Mesenchymal stem cell (in vitro differentiated cells and primary cell): ENCODE measurements around the gene NUCB1. TPM values are rescaled to one million over a fixed set of nuclear protein-coding genes. Genes with fewer than 3 reads are reported as not detected.

Source experiments
- DNase-seq: peaks from one replicate; pipeline ENCODE4 v3.0.0-alpha.2; 2013
- H2AFZ ChIP-seq: one replicate; pipeline ENCODE4 v1.6.1; 2013; ENCODE audit warnings: low read depth, mild to moderate bottlenecking, control low read depth, inconsistent platforms, low read length, moderate library complexity
- H2AK5ac ChIP-seq: 2 replicates; pipeline ENCODE4 v1.6.1; 2013; ENCODE audit warnings: low read length, moderate library complexity, mild to moderate bottlenecking, inconsistent platforms; ENCODE audit not compliant: severe bottlenecking
- H2BK120ac ChIP-seq: one replicate; pipeline ENCODE4 v1.6.1; 2013; ENCODE audit warnings: low read depth, mild to moderate bottlenecking, inconsistent platforms, low read length, moderate library complexity
- H2BK12ac ChIP-seq, 2 experiments: one replicate each; pipeline ENCODE4 v1.6.1; 2013; ENCODE audit warnings: inconsistent platforms in 2 of 2, low read length in 2 of 2, mild to moderate bottlenecking in 2 of 2, moderate library complexity in 2 of 2, control low read depth in 1 of 2
- H2BK15ac ChIP-seq: one replicate; pipeline ENCODE4 v1.6.1; 2013; ENCODE audit warnings: mild to moderate bottlenecking, low read depth, inconsistent platforms; ENCODE audit not compliant: poor library complexity, severe bottlenecking
- H2BK5ac ChIP-seq: 2 replicates; pipeline ENCODE4 v1.6.1; 2013; ENCODE audit warnings: low read depth, mild to moderate bottlenecking, low read length, control low read depth, inconsistent platforms; ENCODE audit not compliant: poor library complexity, severe bottlenecking
- H3K14ac ChIP-seq, 2 experiments: one replicate each; pipeline ENCODE4 v1.6.1; 2013; ENCODE audit warnings: inconsistent platforms in 2 of 2, low read length in 2 of 2, control low read depth in 1 of 2, mild to moderate bottlenecking in 1 of 2, moderate library complexity in 1 of 2
- H3K18ac ChIP-seq, 2 experiments: one replicate each; pipeline ENCODE4 v1.6.1; 2013; ENCODE audit warnings: inconsistent platforms in 2 of 2, low read length in 2 of 2, control low read depth in 1 of 2, low read depth in 1 of 2, mild to moderate bottlenecking in 1 of 2
- H3K23ac ChIP-seq, 2 experiments: one replicate each; pipeline ENCODE4 v1.6.1; 2013; ENCODE audit warnings: inconsistent platforms in 2 of 2, low read length in 2 of 2, mild to moderate bottlenecking in 2 of 2, moderate library complexity in 2 of 2, control low read depth in 1 of 2
- H3K27ac ChIP-seq: 2 replicates; pipeline ENCODE4 v1.5.1; 2013; ENCODE audit warnings: mild to moderate bottlenecking, moderate library complexity, low read length, control low read depth, inconsistent platforms; ENCODE audit not compliant: poor library complexity, severe bottlenecking
- H3K27me3 ChIP-seq, 2 experiments: 2 replicates each; pipeline versions ENCODE4 v1.6.1 to v1.7.0; 2013; ENCODE audit warnings: low read length in 2 of 2, mild to moderate bottlenecking in 2 of 2, moderate library complexity in 2 of 2, control low read depth in 1 of 2, inconsistent platforms in 1 of 2; ENCODE audit not compliant: control insufficient read depth in 1 of 2, insufficient read depth in 1 of 2
- H3K36me3 ChIP-seq, 2 experiments: 2 replicates each; pipeline versions ENCODE4 v1.6.1 to v1.7.0; 2013; ENCODE audit warnings: low read length in 2 of 2, control low read depth in 1 of 2, inconsistent platforms in 1 of 2, low read depth in 1 of 2, mild to moderate bottlenecking in 1 of 2; ENCODE audit not compliant: insufficient read depth in 2 of 2, control insufficient read depth in 1 of 2
- H3K4ac ChIP-seq, 2 experiments: one replicate each; pipeline ENCODE4 v1.6.1; 2013; ENCODE audit warnings: inconsistent platforms in 2 of 2, low read length in 2 of 2, mild to moderate bottlenecking in 2 of 2, moderate library complexity in 2 of 2, control low read depth in 1 of 2, low read depth in 1 of 2
- H3K4me1 ChIP-seq: 2 replicates; pipeline ENCODE4 v1.6.1; 2013; ENCODE audit warnings: low read depth, low read length, control low read depth; ENCODE audit not compliant: control insufficient read depth, insufficient read depth
- H3K4me2 ChIP-seq: 2 replicates; pipeline ENCODE4 v1.6.1; 2013; ENCODE audit warnings: low read length, mild to moderate bottlenecking, inconsistent platforms; ENCODE audit not compliant: poor library complexity, severe bottlenecking
- H3K4me3 ChIP-seq, 2 experiments: 2 replicates each; pipeline versions ENCODE4 v1.5.1 to v1.7.0; 2013; ENCODE audit warnings: low read length in 2 of 2, mild to moderate bottlenecking in 2 of 2, control low read depth in 1 of 2, low read depth in 1 of 2; ENCODE audit not compliant: insufficient read depth in 1 of 2
- H3K79me1 ChIP-seq: replicated peaks from 2 replicates; pipeline ENCODE4 v1.6.1; 2013; ENCODE audit warnings: mild to moderate bottlenecking, control low read depth, low read length, inconsistent platforms; ENCODE audit not compliant: poor library complexity, severe bottlenecking
- H3K9ac ChIP-seq: 2 replicates; pipeline ENCODE4 v1.7.0; 2013; ENCODE audit warnings: mild to moderate bottlenecking, low read length, moderate library complexity
- H3K9me3 ChIP-seq: 2 replicates; pipeline ENCODE4 v1.7.0; 2013; ENCODE audit warnings: mild to moderate bottlenecking, low read length; ENCODE audit not compliant: control insufficient read depth
- H4K8ac ChIP-seq: one replicate; pipeline ENCODE4 v1.6.1; 2013; ENCODE audit warnings: inconsistent platforms, mild to moderate bottlenecking, low read length, moderate library complexity
- H4K91ac ChIP-seq: one replicate; pipeline ENCODE4 v1.6.1; 2013; ENCODE audit warnings: mild to moderate bottlenecking, low read length, inconsistent platforms
- WGBS: methylation state at CpG from one replicate; pipeline ENCODE4 v1.1.7; 2013; ENCODE audit warnings: mixed read lengths; 5-methylcytosine and 5-hydroxymethylcytosine counted together
- polyA plus RNA-seq, 2 experiments: library from polyadenylated mRNA; stranded (reverse); fragments of 200-250 nt; gene quantifications; one replicate each; pipeline ENCODE4 v1.2.3, GENCODE V29; 2013

Gene NUCB1
- 185 TPM for polyA plus RNA-seq (2013, experiment 1 of 2)
- 179 TPM for polyA plus RNA-seq (2013, experiment 2 of 2)

GRCh38 chr19:48899781-48900476 is at the start of gene NUCB1:
Gene NUCB1, plus strand, starts transcription at chr19:48900312. Its CDS starts 485 bp downstream, at chr19:48900797.
- H2AFZ ChIP-seq = peak within 1 kb of the TSS; percentile 53
- peak within 1 kb of the TSS in 1 of 2 experiments; percentile 49 for H3K23ac ChIP-seq
- WGBS = 8% methylated on average over 31 of the region's 34 CpGs
- peak within 1 kb of the TSS; percentile 92 for H3K27ac ChIP-seq
- H3K4me1 ChIP-seq = peaks cover 11% of the 10 kb centered on the region
- H2BK5ac ChIP-seq = no peak within 1 kb of the TSS
- peak within 1 kb of the TSS; percentile 32 to 59 for H2BK12ac ChIP-seq
- peak within 1 kb of the TSS; percentile 95 for H4K8ac ChIP-seq
- peak within 1 kb of the TSS; percentile 80 for H4K91ac ChIP-seq
- peak within 1 kb of the TSS; percentile 69 to 99 for H3K4me3 ChIP-seq
- DNase-seq = peak; percentile 99
- peak within 1 kb of the TSS; percentile 4 for H2AK5ac ChIP-seq
- peaks cover 0 to 5% of the 10 kb centered on the region in 2 experiments for H3K27me3 ChIP-seq
- peak within 1 kb of the TSS; percentile 42 for H2BK120ac ChIP-seq
- peak within 1 kb of the TSS; percentile 90 for H3K4me2 ChIP-seq
- H3K14ac ChIP-seq = peak within 1 kb of the TSS in 1 of 2 experiments; percentile 82
- peak within 1 kb of the TSS; percentile 96 for H3K9ac ChIP-seq
- peaks cover 23% of the 10 kb centered on the region for H3K79me1 ChIP-seq
- H3K36me3 ChIP-seq = peaks cover 16 to 22% of the 10 kb centered on the region in 2 experiments
- H3K4ac ChIP-seq = peak within 1 kb of the TSS; percentile 66 to 89
- H3K18ac ChIP-seq = peak within 1 kb of the TSS; percentile 76 to 88
- no peaks in the 10 kb centered on the region for H3K9me3 ChIP-seq
- H2BK15ac ChIP-seq = peak within 1 kb of the TSS; percentile 78

GRCh38 chr19:48852292-48852691 is 47.8 kb upstream of the NUCB1 start:
- Histone ChIP-seq H4K8ac (no peak overlapping the region), H3K18ac (no peak overlapping the region), H3K14ac (no peak overlapping the region), H3K4me1 (no peaks in the 10 kb centered on the region), H3K4me2 (no peak overlapping the region), H3K9ac (no peak overlapping the region), H2AFZ (no peak overlapping the region), H4K91ac (no peak overlapping the region), H3K23ac (no peak overlapping the region), H3K9me3 (no peaks in the 10 kb centered on the region), H2AK5ac (no peak overlapping the region), H3K27me3 (no peaks in the 10 kb centered on the region), H3K4me3 (no peak overlapping the region), H3K4ac (no peak overlapping the region), H2BK5ac (no peak overlapping the region), H3K36me3 (peaks cover 10 to 62% of the 10 kb centered on the region in 2 experiments), H2BK15ac (no peak overlapping the region), H2BK120ac (no peak overlapping the region), H2BK12ac (no peak overlapping the region), H3K27ac (no peak overlapping the region), H3K79me1 (no peaks in the 10 kb centered on the region)
- 96% methylated on average over 2 of the region's 4 CpGs for WGBS
- no peak for DNase-seq

- DNase-seq = no peak
- no peak overlapping the region for H3K14ac ChIP-seq
- no peak overlapping the region for H3K4ac ChIP-seq
- no peak overlapping the region for H2BK120ac ChIP-seq
- no peak overlapping the region for H2BK5ac ChIP-seq
- no peak overlapping the region for H3K4me2 ChIP-seq
- no peak overlapping the region for H4K8ac ChIP-seq
- no peak overlapping the region for H2AK5ac ChIP-seq
- no peaks in the 10 kb centered on the region for H3K9me3 ChIP-seq
- no peak overlapping the region for H3K4me3 ChIP-seq
- no peak overlapping the region for H3K23ac ChIP-seq
- H3K79me1 ChIP-seq = no peaks in the 10 kb centered on the region
- peaks cover 8 to 62% of the 10 kb centered on the region in 2 experiments for H3K36me3 ChIP-seq
- 93% methylated on average over 8 of the region's 8 CpGs for WGBS
- H2BK12ac ChIP-seq = no peak overlapping the region
- no peak overlapping the region for H4K91ac ChIP-seq
- H2AFZ ChIP-seq = no peak overlapping the region
- no peaks in the 10 kb centered on the region for H3K27me3 ChIP-seq
- no peak overlapping the region for H3K27ac ChIP-seq
- H3K9ac ChIP-seq = no peak overlapping the region
- no peak overlapping the region for H2BK15ac ChIP-seq
- H3K18ac ChIP-seq = no peak overlapping the region
- H3K4me1 ChIP-seq = no peaks in the 10 kb centered on the region
Observed at GRCh38 chr19:48853483-48853882, 46.6 kb upstream of the NUCB1 start.

- H2AK5ac ChIP-seq = no peak overlapping the region
- no peaks in the 10 kb centered on the region for H3K27me3 ChIP-seq
- WGBS = 92% methylated on average over 6 of the region's 7 CpGs
- H3K9me3 ChIP-seq = no peaks in the 10 kb centered on the region
- no peak overlapping the region for H4K91ac ChIP-seq
- H2BK12ac ChIP-seq = no peak overlapping the region
- no peak for DNase-seq
- H3K4me1 ChIP-seq = no peaks in the 10 kb centered on the region
- H2BK5ac ChIP-seq = no peak overlapping the region
- H2BK120ac ChIP-seq = no peak overlapping the region
- no peak overlapping the region for H3K4me3 ChIP-seq
- H3K36me3 ChIP-seq = peaks cover 12 to 62% of the 10 kb centered on the region in 2 experiments
- H4K8ac ChIP-seq = no peak overlapping the region
- no peak overlapping the region for H3K4ac ChIP-seq
- H3K79me1 ChIP-seq = no peaks in the 10 kb centered on the region
- H2AFZ ChIP-seq = no peak overlapping the region
- no peak overlapping the region for H3K18ac ChIP-seq
- H3K4me2 ChIP-seq = no peak overlapping the region
- no peak overlapping the region for H3K23ac ChIP-seq
- H3K9ac ChIP-seq = no peak overlapping the region
- no peak overlapping the region for H3K27ac ChIP-seq
- no peak overlapping the region for H2BK15ac ChIP-seq
- H3K14ac ChIP-seq = no peak overlapping the region
Observed at GRCh38 chr19:48854103-48854502, 46.0 kb upstream of the NUCB1 start.
